ELF-1 (cell line): ENCODE measurements around the gene ERMARD.

Source experiments
- DNase-seq: peaks from one replicate; pipeline ENCODE4 v3.0.0-alpha.2; 2016; ENCODE audit warnings: low read depth, low spot score

Gene ERMARD

DNA sequence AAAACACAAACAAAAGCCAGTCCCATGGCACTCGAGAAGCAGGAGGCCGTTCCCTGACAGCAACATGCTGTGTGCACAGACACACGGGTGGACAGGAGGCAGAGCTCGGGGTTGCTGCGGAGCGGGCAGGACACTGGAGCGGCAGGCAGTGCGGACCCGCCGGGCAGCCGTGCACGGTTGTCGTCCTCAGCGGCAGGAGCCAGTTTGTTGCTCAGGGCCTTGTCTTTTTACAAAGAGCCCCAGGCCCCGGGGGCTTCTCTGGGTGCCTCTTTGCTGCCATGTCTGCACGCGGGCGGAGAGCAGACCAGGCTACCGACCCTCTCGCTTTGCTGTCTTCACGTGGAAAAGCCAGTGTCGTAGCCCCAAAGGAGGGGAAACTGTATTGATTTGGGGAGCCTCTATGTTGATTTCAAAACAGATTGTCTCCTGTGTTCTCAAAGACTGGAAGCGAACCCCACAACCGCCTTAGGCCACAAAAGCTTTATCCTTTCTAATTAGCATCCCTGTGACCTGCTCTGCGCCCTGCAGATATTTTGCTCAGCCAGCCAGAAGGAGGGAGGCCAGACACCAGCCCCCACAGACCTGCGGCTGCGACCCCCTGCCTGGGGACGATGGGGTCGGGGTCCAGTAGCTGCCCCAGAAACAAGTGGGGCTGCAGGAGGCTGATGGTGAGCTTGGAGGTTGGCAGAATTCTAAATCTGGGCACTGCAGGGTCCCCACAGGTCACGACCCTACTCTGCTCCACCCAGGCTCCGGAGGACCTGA lies 50.2 kb downstream of the ERMARD start:
- DNase-seq = peak; percentile 60

GRCh38 chr6:169802790-169803189 lies 51.4 kb downstream of the ERMARD start:
- no peak for DNase-seq

DNA sequence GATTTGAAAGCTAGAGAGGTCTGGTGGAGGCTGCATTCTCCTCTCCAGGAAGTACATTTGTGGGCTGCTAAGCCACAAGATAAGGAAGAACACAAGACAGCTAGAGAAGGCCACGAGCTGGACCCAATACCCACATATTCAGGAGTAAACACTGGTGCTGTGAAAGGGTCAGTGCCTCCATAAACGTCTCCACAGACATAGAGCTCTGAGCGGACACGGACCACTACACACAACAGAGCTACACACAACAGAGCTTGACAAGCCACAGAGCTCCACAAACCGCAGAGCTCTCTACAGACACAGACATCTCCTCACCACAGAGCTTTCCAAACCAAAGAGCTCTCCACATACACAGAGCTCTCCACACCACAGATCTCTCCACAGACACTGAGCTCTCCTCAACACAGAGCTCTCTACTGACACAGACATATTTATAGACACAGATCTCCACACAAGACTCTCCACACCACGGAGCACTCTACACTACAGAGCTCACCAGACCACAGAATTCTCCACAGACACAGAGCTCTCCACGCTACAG lies 51.9 kb downstream of the ERMARD start:
- no peak for DNase-seq

DNA sequence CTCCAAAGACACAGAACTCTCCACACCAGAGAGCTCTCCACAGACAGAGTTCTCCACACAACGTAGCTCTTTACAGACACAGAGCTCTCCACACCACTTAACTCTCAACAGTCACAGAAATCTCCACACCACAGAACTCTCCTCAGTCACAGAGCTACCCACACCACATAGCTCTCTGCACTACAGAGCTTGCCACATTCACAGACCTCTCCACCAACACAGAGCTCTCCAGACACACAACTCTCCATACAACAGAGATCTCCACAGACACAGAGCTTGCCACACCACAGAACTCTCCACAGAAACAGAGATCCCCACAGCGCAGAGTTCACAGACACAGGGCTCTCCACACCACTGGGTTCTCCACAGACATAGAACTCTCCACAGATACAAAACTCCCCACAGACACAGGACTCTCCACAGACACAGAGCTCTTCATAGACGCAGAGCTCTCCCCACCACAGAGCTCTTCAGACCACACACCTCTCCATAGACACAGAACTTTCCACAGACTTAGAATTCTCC lies 52.5 kb downstream of the ERMARD start:
- DNase-seq = no peak

- DNase-seq = no peak
Observed at GRCh38 chr6:169804427-169804826, 53.0 kb downstream of the ERMARD start.

DNA sequence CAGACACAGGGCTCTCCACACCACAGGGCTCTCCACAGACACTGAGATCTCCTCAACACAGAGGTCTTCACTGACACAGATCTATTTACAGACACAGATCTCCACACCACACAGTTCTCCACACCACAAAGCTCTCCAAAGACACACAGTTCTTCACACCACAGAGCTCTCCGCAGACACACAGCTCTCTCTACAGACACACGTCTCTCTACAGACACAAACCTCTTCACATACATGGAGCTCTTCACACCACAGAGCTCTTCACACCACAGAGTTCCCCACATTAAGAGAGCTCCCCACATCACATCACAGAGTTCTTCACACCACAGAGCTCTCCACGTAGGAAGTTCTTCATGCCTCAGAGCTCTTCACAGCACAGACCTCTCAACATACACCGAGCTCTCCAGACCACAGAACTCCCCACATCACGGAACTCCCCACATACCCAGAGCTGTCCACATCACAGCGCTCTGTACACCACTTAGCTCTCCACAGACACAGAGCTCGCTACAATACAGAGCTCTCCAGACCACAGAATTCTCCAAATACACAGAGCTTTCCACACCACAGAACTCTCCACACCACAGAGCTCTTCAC lies 53.9 kb downstream of the ERMARD start:
- DNase-seq = no peak

DNA sequence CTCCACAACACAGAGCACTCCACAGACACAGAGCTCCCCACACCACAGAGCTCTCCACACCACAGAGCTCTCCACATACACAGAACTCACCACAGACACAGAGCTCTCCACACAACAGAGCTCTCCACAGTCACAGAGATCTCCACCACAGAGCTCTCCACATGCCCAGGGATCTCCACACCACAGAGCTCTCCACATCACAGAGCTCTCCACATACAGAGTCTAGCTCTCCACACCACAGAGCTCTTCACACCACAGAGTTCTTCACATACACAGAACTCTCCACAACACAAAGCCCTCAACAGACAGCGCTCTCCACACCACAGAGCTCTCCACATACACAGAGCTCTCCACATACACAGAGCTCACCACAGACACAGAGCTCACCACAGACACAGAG lies 55.3 kb downstream of the ERMARD start:
- DNase-seq = no peak

DNA sequence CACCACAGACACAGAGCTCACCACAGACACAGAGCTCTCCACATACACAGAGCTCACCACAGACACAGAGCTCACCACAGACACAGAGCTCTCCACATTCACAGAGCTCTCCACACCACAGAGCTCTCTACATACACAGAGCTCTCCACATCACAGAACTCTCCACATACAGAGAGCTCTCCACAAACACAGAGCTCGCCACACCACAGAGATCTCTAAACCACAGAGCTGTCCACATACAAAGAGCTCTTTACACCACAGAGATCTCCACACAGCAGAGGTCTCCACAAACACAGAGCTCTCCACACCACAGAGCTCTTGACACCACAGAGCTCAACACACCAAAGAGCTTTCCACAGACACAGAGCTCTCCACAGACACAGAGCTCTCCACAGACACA lies 55.8 kb downstream of the ERMARD start:
- DNase-seq = no peak

GRCh38 chr6:169807699-169808607 lies 56.5 kb downstream of the ERMARD start:
- no peak for DNase-seq

- no peak for DNase-seq
Observed at GRCh38 chr6:169808608-169808967, 57.2 kb downstream of the ERMARD start.

DNA sequence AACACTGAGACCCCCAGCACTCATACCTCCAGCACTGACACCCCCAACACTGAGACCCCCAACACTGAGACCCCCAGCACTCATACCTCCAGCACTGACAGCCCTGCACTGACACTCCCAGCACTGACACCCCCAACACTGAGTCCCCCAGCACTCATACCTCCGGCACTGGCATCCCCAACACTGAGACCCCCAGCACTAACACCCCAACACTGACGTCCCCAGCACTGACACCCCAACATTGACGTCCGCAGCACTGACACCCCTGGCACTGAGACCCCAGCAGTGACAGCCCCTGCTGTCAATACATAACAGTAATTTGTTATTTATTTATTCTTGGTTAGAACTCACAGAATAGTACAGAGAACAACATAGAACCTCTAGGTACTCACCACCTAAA lies 58.0 kb downstream of the ERMARD start:
- DNase-seq = no peak

GRCh38 chr6:169810066-169810989 lies 58.9 kb downstream of the ERMARD start:
- DNase-seq = peak; percentile 76

GRCh38 chr6:169811072-169811471 lies 59.6 kb downstream of the ERMARD start:
- no peak for DNase-seq

DNA sequence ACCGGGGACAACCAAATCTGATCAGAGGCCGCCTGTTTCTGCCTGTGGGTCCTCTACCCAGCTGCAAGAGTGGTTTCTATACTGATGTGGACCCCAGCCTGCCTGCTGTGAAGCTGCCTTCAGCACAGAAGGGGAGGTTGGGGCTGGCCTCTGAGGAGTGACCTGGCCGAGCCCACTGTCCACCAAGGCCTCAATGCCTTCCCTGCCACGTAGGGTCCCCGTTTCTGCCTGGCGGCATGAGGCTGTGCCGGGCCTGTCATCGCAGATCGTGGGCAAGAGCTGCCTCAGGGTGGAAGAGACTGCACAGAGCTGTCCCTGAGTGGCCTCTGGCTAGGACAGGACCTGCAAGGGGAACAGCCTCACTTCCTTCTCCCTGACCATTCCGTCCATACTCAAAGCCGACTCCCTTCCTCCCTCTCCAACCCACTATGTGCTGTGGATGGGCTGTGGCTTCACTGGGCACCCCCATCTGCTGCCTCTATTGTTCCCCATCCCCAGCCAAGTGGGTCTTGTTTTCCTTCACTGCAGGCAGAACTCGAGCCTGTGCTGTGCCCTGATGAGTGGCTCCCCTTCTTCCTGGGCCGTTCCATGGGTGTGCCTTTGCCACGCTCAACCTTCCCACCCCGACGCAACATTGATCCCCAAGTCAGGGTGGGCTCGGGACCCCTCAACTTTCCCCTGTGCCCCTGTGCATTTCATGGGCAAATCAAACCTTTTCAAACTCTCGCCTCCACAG lies 60.3 kb downstream of the ERMARD start:
- no peak for DNase-seq

- DNase-seq = no peak
Observed at GRCh38 chr6:169812257-169812644, 60.8 kb downstream of the ERMARD start.

DNA sequence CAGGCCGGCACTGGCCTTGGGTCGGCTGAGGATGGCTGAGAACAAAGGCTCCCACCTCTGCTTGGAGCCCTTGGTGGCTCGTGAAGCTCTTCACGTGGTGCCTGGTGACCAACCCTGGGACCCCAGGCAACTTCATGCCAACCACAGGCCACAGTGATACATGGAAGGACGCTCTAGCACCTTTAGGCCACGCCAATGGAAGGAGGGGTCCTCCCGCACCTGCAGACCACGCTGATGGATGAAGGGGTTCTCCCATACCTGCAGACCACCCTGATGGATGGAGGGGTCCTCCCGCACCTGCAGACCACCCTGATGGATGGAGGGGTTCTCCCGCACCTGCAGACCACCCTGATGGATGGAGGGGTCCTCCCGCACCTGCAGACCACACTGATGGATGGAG lies 62.5 kb downstream of the ERMARD start:
- no peak for DNase-seq

DNA sequence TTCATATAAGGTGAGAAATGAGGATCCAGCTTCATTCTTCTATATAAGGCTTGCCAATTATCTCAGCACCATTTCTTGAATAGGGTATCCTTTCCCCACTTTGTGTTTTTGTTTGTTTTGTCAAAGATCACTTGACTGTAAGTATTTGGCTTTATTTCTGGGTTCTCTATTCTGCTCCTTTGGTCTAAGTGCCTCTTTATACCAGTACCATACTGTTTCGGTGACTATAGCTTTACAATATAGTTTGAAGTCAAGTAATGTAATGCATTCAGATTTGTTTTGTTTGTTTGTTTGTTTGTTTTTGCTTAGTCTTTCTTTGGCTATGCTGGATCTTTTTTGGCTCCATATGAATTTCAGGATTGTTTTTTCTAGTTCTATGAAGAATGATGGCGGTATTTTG lies 64.6 kb downstream of the ERMARD start:
- no peak for DNase-seq

DNA sequence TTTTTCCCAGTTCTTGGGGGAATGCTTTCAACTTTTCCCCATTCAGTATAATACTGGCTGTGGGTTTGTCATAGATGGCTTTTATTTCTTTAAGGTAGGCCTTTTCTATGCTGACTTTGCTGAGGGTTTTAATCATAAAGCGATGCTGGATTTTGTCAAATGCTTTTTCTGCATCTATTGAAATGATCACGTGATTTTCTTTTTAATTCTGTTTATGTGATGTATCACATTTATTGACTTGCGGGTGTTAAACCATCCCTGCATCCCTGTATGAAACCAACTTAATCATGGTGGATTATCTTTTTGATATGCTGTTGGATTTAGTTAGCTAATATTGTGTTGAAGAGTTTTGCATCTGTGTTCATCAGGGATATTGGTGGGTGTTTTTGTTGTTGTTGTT lies 65.6 kb downstream of the ERMARD start:
- no peak for DNase-seq

- DNase-seq = no peak
Observed at GRCh38 chr6:169820358-169820757, 68.9 kb downstream of the ERMARD start.

DNA sequence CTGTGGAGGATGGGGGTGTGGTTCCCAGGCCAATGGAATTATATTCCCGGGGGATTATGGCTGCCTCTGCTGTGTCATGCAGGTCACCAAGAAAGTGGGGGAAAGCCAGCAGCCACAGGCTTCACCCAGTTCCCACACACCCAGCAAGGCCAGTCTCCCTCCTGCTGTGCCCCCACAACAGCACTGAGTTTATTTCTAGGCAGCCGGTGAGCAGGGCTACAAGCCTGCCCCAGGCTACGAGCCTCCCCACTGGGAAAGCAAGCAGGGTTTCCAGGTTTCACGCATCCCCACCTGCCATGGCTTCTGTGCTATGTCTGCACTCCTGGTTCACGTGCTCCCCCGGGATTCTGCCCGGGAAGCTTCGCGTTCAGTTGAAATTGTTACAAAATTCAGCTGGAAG lies 72.6 kb downstream of the ERMARD start:
- peak; percentile 49 for DNase-seq
